T47D (cell line): ENCODE measurements around the gene GPRC5C.

Experiments used
- DNase-seq, 2 experiments: peaks; one replicate each; pipeline versions ENCODE4 v3.0.0 to v3.0.0-alpha.2; 2011 to 2012; ENCODE audit warnings: low read depth in 1 of 2, low spot score in 1 of 2
- JUND ChIP-seq: IDR thresholded peaks from 2 replicates; pipeline ENCODE4 v1.6.1; 2012; ENCODE audit warnings: low read depth
- in situ Hi-C: cut with HindIII; loops from 2 replicates; pipeline ENCODE4 v1.10.0; 2016; ENCODE audit warnings: low sequenced_read_pairs, low pct_unique_long_range_greater_than_20kb

Gene GPRC5C

GRCh38 chr17:74464730-74465377 lies 33.0 kb downstream of the GPRC5C start:
- DNase-seq, result no peak
- in situ Hi-C loops, result no loop called here
- TF ChIP-seq JUND, result no peak

- TF ChIP-seq JUND, result no peak
- no peak for DNase-seq
- in situ Hi-C loops, result no loop called here
Measured at GRCh38 chr17:74465378-74466110, 33.7 kb downstream of the GPRC5C start.

GRCh38 chr17:74466111-74466827 lies 34.4 kb downstream of the GPRC5C start, which contains the start of gene CD300A:
TSS of gene CD300A (plus strand) at chr17:74466634. CDS start at chr17:74466704, 70 bp downstream.
- TF ChIP-seq JUND, result no peak
- no peak for DNase-seq
- in situ Hi-C loops, result no loop called here

GRCh38 chr17:74466828-74467184 lies 34.9 kb downstream of the GPRC5C start:
- DNase-seq, result no peak
- TF ChIP-seq JUND, result no peak
- in situ Hi-C loops, result no loop called here

- TF ChIP-seq JUND, result no peak
- no peak for DNase-seq
- in situ Hi-C loops, result no loop called here
Measured at GRCh38 chr17:74467221-74467951, 35.5 kb downstream of the GPRC5C start.

- DNase-seq, result no peak
- in situ Hi-C loops, result no loop called here
- no peak for TF ChIP-seq JUND
Measured at GRCh38 chr17:74471341-74471740, 39.5 kb downstream of the GPRC5C start.

- in situ Hi-C loops, result no loop called here
- no peak for DNase-seq
- TF ChIP-seq JUND, result no peak
Measured at GRCh38 chr17:74472890-74473289, 41.0 kb downstream of the GPRC5C start.

- no peak for DNase-seq
- in situ Hi-C loops, result no loop called here
- TF ChIP-seq JUND, result no peak
Measured at GRCh38 chr17:74473294-74473693, 41.4 kb downstream of the GPRC5C start.

- no peak for TF ChIP-seq JUND
- in situ Hi-C loops, result no loop called here
- DNase-seq, result no peak
Measured at GRCh38 chr17:74474043-74474792, 42.3 kb downstream of the GPRC5C start.

- in situ Hi-C loops, result no loop called here
- no peak for TF ChIP-seq JUND
- no peak for DNase-seq
Measured at GRCh38 chr17:74475189-74475588, 43.3 kb downstream of the GPRC5C start.

GRCh38 chr17:74477411-74477810 lies 45.5 kb downstream of the GPRC5C start:
- no peak for DNase-seq
- TF ChIP-seq JUND, result no peak
- in situ Hi-C loops, result no loop called here

- in situ Hi-C loops, result no loop called here
- DNase-seq, result no peak
Measured at GRCh38 chr17:74478420-74479100, 46.7 kb downstream of the GPRC5C start.

More at GRCh38 chr17:74478420-74479100, 46.7 kb downstream of the GPRC5C start:
- no peak for TF ChIP-seq JUND
